VCaP (cell line): ENCODE data around the gene HIP1.
A peak's percentile ranks its signal among the peaks of the same experiment; 100 is the strongest.
"Not testable (repeated sequence)": the region's sequence is repeated elsewhere in the genome, so short reads cannot be mapped to it uniquely, and the experiment has no call there.

Source experiments
- H3K27ac ChIP-seq: fragments of 450-650 bp; 2 replicates; pipeline ENCODE4 v1.5.1; 2017
- TF ChIP-seq, protein P1 (sequence below): fragments of 450-650 bp; conservative IDR thresholded peaks from 2 replicates; pipeline ENCODE4 v1.5.1; 2017; ENCODE audit warnings: mild to moderate bottlenecking, moderate library complexity

The HIP1 gene

DNA sequence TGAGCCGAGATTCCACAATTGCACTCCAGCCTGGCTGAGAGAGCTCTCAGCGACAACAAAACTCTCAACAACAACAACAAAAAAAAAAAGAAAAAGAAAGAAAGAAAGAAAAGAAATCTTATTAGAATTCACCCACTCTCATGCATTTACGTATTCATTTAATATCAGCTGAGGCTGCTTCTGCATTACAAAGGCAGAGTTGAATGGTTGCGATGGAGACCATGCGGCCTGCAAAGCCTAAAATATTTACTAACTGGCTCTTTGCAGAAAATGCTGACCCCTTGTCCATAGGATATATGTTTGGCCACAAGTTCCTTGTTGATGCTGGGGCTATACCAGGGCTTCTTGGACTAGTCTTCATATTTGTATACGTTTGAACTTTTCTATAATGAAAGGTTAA lies 137.2 kb downstream of the HIP1 start:
- TF ChIP-seq, protein P1, sequence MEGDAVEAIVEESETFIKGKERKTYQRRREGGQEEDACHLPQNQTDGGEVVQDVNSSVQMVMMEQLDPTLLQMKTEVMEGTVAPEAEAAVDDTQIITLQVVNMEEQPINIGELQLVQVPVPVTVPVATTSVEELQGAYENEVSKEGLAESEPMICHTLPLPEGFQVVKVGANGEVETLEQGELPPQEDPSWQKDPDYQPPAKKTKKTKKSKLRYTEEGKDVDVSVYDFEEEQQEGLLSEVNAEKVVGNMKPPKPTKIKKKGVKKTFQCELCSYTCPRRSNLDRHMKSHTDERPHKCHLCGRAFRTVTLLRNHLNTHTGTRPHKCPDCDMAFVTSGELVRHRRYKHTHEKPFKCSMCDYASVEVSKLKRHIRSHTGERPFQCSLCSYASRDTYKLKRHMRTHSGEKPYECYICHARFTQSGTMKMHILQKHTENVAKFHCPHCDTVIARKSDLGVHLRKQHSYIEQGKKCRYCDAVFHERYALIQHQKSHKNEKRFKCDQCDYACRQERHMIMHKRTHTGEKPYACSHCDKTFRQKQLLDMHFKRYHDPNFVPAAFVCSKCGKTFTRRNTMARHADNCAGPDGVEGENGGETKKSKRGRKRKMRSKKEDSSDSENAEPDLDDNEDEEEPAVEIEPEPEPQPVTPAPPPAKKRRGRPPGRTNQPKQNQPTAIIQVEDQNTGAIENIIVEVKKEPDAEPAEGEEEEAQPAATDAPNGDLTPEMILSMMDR: no peak
- H3K27ac ChIP-seq: no peak overlapping the region

DNA sequence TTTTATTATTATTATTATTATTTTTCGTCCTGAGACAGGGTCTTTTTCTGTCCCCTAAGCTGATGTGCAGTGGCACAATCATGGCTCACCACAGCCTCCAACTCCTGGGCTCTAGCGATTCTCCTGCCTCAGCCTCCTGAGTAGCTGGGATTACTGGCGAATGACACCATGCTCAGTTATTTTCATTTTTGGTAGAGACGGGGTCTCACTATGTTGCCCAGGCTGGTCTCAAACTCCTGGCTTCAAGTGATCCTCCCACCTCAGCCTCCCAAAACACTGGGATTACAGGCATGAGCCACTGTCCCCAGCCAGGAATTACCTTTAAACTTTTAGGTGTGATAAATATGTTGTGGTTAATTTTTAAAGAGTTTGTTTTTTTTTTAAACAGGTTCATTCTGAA lies 138.0 kb downstream of the HIP1 start:
- H3K27ac ChIP-seq: peak overlapping the region; percentile 64; the same call in 1 of the 2 replicates

DNA sequence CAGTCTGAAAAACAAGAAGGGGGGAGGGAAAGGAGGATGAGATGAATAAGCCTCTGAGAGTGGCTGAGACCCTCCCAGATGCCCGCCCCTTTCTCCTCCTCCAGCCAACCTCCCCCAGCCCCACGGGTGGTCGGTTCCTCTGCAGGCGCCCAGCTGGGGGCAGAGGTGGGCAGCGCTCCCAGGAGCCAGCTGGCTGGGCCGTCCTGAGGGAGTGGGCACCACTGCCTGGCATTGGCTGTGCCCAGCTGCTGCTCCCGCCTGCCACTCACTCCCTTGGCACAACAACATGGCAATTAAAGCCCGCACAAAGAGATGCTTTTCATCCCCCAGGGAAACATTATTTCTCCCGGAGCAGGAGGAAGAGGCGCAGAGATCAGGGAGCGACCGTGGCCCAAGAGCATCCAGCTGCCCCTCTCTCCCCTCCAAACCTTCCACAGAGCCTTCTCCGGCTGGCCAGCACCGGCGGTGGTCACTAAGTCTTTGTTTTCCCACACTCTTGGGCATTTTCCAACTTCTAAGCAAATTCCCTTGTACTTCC lies 139.4 kb downstream of the HIP1 start:
- H3K27ac ChIP-seq: peak overlapping the region; percentile 64
- TF ChIP-seq, protein P1: no peak

DNA sequence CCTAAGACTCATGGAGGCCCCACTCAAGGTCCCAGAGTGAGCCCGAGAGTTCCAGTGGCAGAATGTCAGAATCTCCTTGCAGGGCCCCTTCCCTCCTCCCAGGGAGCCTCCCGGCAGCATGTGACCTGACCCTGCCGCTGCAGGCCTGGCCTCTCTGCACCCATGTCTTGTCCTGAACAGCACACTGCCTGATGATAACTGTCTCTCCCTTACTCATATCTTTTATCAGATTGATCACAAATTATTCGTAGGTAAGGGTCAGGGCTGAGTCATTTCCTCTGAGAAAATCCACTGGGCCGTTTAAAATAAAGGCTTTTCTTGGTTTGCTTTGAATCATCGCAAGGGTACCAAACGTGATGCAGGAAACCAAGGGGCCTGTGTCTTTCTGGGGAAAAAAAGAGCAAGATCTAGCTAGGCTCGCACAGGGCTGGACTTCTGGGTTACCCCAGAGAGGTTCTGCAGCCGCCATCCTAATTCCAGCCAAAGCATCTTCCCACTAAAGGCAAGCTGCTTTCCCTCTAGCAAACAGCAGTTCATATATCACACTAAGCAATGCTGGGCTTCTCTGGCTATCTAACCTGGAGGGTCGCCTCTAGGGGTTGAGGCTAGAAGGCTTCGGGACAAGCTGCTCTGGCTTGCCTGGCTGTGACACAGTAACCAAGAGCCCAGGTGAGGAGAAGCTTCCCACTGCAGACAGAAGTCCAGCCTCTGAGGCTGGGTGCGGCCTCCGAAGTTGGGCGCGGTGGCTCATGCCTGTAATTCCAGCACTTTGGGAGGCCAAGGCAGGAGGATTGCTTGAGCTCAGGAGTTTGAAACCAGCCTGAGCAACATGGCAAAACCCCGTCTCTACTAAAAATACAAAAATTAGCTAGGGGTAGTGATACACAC lies 141.8 kb downstream of the HIP1 start:
- TF ChIP-seq, protein P1: no peak
- H3K27ac ChIP-seq: no peak overlapping the region

DNA sequence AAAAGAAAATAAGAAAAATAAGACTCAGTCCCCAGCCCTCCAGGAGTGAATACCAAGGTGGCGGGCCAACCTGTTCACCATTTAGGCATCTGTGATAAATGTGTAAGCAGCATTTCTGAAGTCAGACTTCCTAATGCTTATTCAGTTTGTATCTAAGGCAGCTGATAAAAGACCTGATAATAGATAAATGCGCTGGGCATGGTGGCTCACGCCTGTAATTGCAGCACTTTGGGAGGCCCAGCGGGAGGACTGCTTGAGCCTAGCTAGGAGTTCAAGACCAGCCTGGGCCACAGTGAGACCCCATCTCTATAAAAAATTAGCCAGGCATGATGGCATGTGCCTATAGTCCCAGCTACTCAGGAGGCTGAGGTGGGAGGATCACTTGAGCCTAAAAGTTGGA lies 143.0 kb downstream of the HIP1 start:
- TF ChIP-seq, protein P1: no peak
- no peak overlapping the region for H3K27ac ChIP-seq

DNA sequence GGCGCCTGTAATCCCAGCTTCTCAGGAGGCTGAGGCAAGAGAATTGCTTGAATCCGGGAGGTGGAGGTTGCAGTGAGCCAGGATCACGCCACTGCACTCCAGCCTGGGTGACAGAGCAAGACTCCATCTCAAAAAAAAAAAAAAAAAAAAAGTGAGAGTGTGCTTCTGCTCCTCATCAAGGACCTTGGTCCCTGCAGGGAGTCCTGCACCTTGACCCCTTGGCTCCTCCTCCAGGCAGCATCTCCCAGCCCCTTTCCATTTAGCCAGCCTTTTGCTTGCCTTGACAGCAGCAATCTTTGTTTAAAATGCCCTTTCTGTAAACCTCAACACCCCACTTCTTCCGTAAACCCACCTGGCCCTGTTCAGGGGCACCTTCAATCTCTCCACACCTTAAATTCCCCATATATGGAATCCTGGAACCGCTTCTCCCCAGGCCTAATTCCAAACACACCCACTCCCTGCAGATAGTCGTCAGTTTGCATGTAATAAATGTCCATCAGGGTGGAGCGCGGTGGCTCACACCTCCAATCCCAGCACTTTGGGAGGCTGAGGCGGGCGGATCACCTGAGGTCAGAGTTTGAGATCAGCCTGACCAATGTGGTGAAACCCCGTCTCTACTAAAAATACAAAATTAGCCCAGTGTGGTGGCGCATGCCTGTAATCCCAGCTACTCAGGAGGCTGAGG lies 145.1 kb downstream of the HIP1 start:
- H3K27ac ChIP-seq: not testable (repeated sequence)

DNA sequence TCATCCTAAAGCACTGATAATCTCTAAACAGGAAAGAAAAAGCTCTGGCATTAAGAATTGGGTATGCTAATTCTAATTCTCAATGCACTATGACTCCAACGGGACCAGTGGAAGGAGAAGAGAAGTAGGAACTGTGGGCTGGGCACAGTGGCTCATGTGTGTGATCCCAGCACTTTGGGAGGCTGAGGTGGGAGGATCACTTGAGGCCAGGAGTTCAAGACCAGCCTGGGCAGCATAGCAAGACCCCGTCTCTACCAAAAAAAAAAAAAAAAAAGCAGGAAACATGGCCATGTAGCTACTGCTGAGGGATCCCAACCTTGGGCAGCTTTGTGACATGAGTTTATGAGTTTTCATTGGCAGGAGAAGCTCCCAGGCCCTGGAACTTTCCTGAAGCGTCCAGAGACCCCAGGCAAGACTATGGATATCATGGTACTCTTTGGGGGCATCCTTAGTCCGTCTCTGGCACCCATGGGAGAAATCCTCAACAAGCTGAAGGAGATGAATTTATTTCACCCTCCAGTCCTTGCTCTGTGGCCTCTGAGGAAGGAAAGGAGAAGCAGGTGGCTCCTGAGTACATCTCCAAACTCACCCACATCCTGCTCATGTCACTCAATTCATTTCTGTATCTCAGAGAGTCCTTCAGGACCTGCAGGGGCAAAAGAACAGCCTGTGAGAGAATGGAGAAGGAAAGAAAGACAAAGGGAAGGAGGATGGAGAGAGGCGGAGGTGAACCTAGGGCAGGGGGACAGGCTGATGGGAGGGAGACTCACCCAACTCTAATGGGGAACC lies 147.1 kb downstream of the HIP1 start:
- no peak overlapping the region for H3K27ac ChIP-seq
- TF ChIP-seq, protein P1: no peak

DNA sequence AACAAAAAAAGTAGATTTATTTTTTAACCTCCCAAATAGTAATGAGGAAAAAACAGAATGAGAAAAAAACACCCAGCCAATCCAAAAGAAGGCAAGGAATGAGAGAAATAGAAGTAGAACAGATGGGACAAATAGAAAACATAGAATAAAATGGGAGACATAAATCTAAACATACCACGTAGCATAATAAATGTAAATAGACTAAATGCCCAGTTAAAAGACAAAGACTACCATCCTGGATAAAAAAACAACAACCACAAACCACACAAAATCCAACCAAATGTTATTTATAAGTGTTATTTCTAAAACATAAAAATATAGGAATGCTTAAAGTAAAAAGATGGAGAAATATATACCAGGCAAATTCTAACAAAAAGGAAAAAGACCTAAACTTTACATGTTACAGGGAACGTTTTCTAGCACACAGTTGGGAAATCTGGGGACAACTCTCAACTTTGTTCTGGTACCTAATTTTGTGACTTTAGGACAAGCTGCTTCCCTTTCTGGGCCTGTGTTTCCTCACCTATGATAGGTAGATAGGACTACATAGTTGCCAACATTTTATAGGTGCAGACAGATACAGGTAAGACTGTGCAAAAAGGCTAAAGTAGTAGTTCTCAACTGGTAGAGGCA lies 148.3 kb downstream of the HIP1 start:
- TF ChIP-seq, protein P1: no peak
- H3K27ac ChIP-seq: no peak overlapping the region
